Measurements from ENCODE around the gene LRRC4.

The LRRC4 gene

DNA sequence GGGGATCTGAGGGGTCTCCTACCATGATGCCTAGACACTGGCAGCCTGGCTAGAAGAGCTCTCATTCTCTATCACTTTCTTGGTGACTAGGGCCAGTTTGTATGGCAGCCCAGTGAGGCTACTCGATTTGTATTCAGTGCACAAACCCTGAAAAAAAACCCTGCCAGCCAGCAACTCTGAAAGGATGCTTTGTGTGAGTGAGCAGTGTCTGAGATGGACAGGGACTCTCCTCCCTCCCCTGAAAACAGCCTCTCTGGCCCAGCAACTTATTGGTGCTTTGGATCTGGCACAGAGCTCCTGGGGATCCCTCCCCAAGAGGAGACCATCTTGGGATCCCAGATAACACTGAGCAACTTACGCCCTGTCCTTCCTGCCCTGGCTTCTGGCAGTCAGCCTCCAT lies 10.8 kb upstream of the LRRC4 start:
- no peak for DNase-seq
- H3K27ac ChIP-seq: no peak overlapping the region

DNA sequence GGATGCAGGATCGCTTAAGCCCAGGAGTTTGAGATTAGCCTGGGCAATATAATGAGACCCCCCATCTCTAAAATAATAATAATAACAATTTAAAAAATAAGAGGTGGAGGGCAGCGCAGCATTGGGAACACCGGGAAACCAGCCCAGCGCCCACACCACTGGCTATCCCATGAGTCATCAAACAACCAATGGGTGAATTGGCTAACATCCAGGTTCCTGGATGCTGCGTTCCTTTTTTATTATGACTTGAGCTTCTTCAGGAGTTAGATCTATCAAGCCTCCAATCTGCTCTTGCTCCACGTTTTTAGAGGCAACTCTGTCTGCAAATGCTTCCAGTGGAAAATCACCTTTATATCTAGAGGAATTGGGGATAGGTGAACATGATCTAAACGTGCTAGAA lies 10.0 kb upstream of the LRRC4 start:
- H3K4me3 ChIP-seq: no peak overlapping the region
- peaks cover 0 to 6% (median 0%) of the 10 kb centered on the region in 4 donors for H3K4me1 ChIP-seq
- intact Hi-C loops (cut with DNase I; ENCODE audit: low total_unique reads): no loop called here
- peaks cover 0 to 9% (median 0%) of the 10 kb centered on the region in 3 donors for H3K36me3 ChIP-seq
- no peak overlapping the region for H3K27ac ChIP-seq
- H3K9me3 ChIP-seq: no peaks in the 10 kb centered on the region
- H3K27me3 ChIP-seq: no peaks in the 10 kb centered on the region
- DNase-seq: no peak
- TF ChIP-seq, protein P1, sequence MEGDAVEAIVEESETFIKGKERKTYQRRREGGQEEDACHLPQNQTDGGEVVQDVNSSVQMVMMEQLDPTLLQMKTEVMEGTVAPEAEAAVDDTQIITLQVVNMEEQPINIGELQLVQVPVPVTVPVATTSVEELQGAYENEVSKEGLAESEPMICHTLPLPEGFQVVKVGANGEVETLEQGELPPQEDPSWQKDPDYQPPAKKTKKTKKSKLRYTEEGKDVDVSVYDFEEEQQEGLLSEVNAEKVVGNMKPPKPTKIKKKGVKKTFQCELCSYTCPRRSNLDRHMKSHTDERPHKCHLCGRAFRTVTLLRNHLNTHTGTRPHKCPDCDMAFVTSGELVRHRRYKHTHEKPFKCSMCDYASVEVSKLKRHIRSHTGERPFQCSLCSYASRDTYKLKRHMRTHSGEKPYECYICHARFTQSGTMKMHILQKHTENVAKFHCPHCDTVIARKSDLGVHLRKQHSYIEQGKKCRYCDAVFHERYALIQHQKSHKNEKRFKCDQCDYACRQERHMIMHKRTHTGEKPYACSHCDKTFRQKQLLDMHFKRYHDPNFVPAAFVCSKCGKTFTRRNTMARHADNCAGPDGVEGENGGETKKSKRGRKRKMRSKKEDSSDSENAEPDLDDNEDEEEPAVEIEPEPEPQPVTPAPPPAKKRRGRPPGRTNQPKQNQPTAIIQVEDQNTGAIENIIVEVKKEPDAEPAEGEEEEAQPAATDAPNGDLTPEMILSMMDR (IDR thresholded peaks at IDR 0.05): no peak

More for the DNA sequence above, 10.8 kb upstream of the LRRC4 start:
- Histone ChIP-seq H3K9me3 (no peaks in the 10 kb centered on the region), H3K4me1 (peaks cover 0 to 6% (median 0%) of the 10 kb centered on the region in 4 donors), H3K36me3 (peaks cover 0 to 9% (median 0%) of the 10 kb centered on the region in 3 donors), H3K27me3 (no peaks in the 10 kb centered on the region), H3K4me3 (no peak overlapping the region)
- intact Hi-C loops (cut with DNase I; ENCODE audit: low total_unique reads): no loop called here
- TF ChIP-seq, protein P1 (IDR thresholded peaks at IDR 0.05): no peak

DNA sequence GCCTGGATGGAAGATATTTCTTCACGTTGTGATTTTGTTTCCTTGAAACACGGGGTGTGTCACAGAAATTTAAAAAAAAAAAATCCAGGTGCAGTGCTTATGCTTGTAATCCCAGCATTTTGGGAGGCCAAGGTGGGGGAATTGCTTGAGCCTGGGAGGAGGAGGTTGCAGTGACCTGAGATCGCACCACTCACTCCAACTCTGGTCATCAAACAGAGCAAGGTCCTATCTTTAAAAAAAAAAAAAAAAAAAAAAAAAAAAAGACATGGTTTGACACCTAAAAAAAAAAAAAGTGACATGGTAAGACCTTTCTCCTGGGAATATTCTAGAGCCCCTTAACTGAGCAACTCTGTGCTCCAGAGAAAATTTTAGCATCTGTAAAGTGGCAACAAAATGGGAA lies 9.0 kb upstream of the LRRC4 start:
- peaks cover 0 to 6% (median 0%) of the 10 kb centered on the region in 4 donors for H3K4me1 ChIP-seq
- DNase-seq: no peak
- TF ChIP-seq, protein P1 (IDR thresholded peaks at IDR 0.05): no peak
- no peaks in the 10 kb centered on the region for H3K27me3 ChIP-seq
- peaks cover 0 to 9% (median 0%) of the 10 kb centered on the region in 3 donors for H3K36me3 ChIP-seq
- H3K9me3 ChIP-seq: no peaks in the 10 kb centered on the region
- intact Hi-C loops (cut with DNase I; ENCODE audit: low total_unique reads): no loop called here
- H3K4me3 ChIP-seq: no peak overlapping the region
- no peak overlapping the region for H3K27ac ChIP-seq

DNA sequence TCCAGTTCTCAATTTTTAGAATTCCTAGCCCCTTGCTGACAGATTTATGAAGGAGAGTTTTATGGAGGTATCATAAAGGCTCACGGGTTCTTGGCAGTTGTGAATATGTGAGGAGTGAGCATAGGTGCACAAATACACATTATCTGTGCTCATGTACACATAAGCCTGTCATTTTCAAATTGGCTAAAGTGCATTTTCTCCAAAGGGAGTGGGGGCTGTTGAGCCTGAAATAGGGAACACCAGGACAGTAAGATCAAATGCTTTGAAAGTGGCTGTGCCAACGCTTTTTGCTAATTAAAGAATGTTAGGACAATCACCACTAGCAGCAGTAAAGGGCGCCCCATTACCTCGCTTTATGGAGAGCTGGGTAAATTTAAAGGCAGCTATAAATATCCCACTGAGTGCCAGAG lies 8.3 kb upstream of the LRRC4 start:
- TF ChIP-seq, protein P1 (IDR thresholded peaks at IDR 0.05): no peak
- Histone ChIP-seq H3K9me3 (no peaks in the 10 kb centered on the region), H3K36me3 (peaks cover 0 to 9% (median 0%) of the 10 kb centered on the region in 3 donors), H3K4me3 (no peak overlapping the region), H3K27me3 (no peaks in the 10 kb centered on the region), H3K27ac (no peak overlapping the region), H3K4me1 (peaks cover 0 to 6% (median 0%) of the 10 kb centered on the region in 4 donors)
- DNase-seq: no peak
- intact Hi-C loops (cut with DNase I; ENCODE audit: low total_unique reads): no loop called here

DNA sequence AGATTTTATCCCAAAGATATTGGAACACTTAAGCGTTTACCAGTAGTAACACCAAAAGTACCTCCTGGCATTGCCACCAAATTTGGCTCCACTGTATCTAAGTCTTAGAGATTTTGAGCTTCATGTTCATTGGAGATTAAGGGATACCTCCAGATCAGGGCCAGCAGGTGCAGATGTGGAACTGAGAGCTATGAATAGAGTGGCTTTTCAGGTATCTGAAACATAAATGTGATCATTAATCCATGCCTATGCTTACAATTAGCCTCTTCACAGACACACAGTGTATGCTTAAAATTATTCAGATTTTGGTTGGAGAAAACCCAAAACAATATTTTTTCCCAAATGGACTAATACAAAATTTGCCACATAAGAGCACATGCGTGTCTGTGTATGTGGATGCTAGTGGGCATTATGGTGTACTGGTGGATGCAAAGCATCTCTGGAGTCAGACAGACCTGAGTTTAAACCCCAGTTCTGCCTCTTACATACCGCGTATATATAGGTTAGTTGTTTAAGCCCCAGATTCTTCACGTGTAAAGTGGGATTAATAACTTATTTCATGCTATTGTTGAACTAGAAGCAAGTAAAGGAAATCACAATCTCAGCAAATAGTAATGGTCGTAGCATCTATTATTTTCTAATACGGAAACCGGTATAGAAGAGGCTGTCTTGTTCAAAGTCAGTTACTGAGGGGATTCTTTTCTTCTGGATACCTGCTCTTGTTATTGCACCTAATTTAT lies 6.8 kb upstream of the LRRC4 start:
- no peak for DNase-seq
- intact Hi-C loops (cut with DNase I; ENCODE audit: low total_unique reads): no loop called here
- TF ChIP-seq, protein P1 (IDR thresholded peaks at IDR 0.05): no peak
- no peak overlapping the region for H3K4me3 ChIP-seq
- no peak overlapping the region for H3K27ac ChIP-seq
- no peaks in the 10 kb centered on the region for H3K9me3 ChIP-seq
- H3K36me3 ChIP-seq: peaks cover 0 to 9% (median 0%) of the 10 kb centered on the region in 3 donors
- peaks cover 0 to 6% (median 0%) of the 10 kb centered on the region in 4 donors for H3K4me1 ChIP-seq
- H3K27me3 ChIP-seq: no peaks in the 10 kb centered on the region
